ENCODE data around the gene ZSCAN10. TPM values are rescaled to one million over a fixed set of nuclear protein-coding genes. Genes with fewer than 3 reads are reported as not detected.

Gene ZSCAN10
- total and polyA plus RNA-seq, 2 of the 13 experiments (the other 11 are each of a cell fraction or from before 2014, with no cell fraction given) = not detected

GRCh38 chr16:3074860-3075522, 24.1 kb downstream of the ZSCAN10 start:
- Histone ChIP-seq H2AFZ (ENCODE audit: low read length) (no peak overlapping the region), H3K27me3 (ENCODE audit: control insufficient read depth in 1 of 2, insufficient read depth in 2 of 2, low read length in 2 of 2) (peaks cover 2 to 16% of the 10 kb centered on the region in 2 experiments; a peak in 3 of 5 replicates), H3K9me3 (ENCODE audit: low read length) (no peaks in the 10 kb centered on the region), H3K27ac (ENCODE audit: extremely low read length, insufficient read depth, low read length) (no peak overlapping the region), H3K4me1 (ENCODE audit: insufficient read depth, low read length) (peaks cover 9% of the 10 kb centered on the region), H3K36me3 (replicated peaks in 1 of 2; ENCODE audit: control insufficient read depth in 1 of 2, insufficient read depth in 2 of 2, low read length in 2 of 2) (no peaks in the 10 kb centered on the region), H3K4me2 (ENCODE audit: low read depth, low read length) (no peak overlapping the region; the same call in 1 of the 2 replicates), H3K4me3 (replicated peaks in 1 of 3; ENCODE audit: insufficient read depth in 1 of 3, low read depth in 2 of 3, low read length in 3 of 3) (no peak overlapping the region), H4K20me1 (ENCODE audit: insufficient read depth, low read length) (no peaks in the 10 kb centered on the region), H3K79me2 (ENCODE audit: insufficient read depth, low read length) (no peaks in the 10 kb centered on the region), H3K9ac (ENCODE audit: insufficient read depth, low read depth, low read length) (no peak overlapping the region)
- TF ChIP-seq ZNF629 (CRISPR knock-in tag; conservative IDR thresholded peaks at IDR 0.05) (peak; percentile 37; the same call in 1 of the 2 replicates), ZNF556 (CRISPR knock-in tag; IDR thresholded peaks at IDR 0.05; ENCODE audit: borderline replicate concordance) (no peak), ASH2L (IDR thresholded peaks at IDR 0.05; ENCODE audit: insufficient read length, low read depth, low read length) (no peak), ZNF3 (CRISPR knock-in tag; IDR thresholded peaks at IDR 0.05) (no peak), SYNCRIP (IDR thresholded peaks at IDR 0.05; ENCODE audit: insufficient read depth, low read depth, low read length) (no peak), SAP130 (CRISPR knock-in tag; IDR thresholded peaks at IDR 0.05; ENCODE audit: low read depth) (no peak), ZBTB38 (CRISPR knock-in tag; IDR thresholded peaks at IDR 0.05) (no peak)
- CTCF ChIA-PET (ENCODE audit: low intra/inter-chr PET ratio, low total read pairs) = no interaction called here
- WGBS (ENCODE audit: low lambda C conversion rate) = 18% methylated on average over 8 of the region's 9 CpGs
- FAIRE-seq = no peak
- in situ Hi-C loops (cut with HindIII; ENCODE audit: extremely low pct_ligation_motif_present, low pct_unique_long_range_greater_than_20kb) = no loop called here
- no peak for DNase-seq (ENCODE audit: low spot score)
- no peak for ATAC-seq
- POLR2A ChIA-PET = interaction anchor here (3.0 to 3.8 kb wide), 2 partner anchors 10 to 12 kb away, joined by 8 to 20 read pairs; partner anchors contain the start of gene IL32
- intact Hi-C loops (cut with micrococcal nuclease; ENCODE audit: unreplicated experiment) = no loop called here
- no TSS peak for BruUV-seq (replicated peaks)

DNA sequence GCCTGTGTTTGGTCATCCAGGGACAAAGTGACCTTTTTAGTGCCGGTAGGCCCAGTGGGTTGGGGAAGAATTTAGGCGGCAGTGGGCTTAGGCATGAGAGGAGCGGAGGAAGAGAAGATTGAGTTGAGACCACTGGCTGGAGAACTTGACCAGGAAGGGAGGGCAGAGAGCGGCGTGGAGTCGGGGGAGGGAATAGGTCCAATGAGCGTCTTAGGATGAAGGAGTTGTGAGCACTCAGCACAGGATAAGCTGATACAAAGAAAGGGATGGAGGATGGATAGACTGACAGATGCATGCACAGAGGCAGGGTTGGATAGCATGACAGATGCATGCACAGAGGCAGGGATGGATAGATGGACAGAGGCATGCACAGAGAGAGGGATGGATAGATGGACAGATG, 25.6 kb downstream of the ZSCAN10 start:
- BruUV-seq (replicated peaks) = no TSS peak
- Histone ChIP-seq H3K4me3 (replicated peaks in 1 of 3; ENCODE audit: insufficient read depth in 1 of 3, low read depth in 2 of 3, low read length in 3 of 3) (no peak overlapping the region), H3K9ac (ENCODE audit: insufficient read depth, low read depth, low read length) (no peak overlapping the region), H3K36me3 (replicated peaks in 1 of 2; ENCODE audit: control insufficient read depth in 1 of 2, insufficient read depth in 2 of 2, low read length in 2 of 2) (peaks cover 2% of the 10 kb centered on the region in 2 experiments; a peak in 1 of 5 replicates), H3K27ac (ENCODE audit: extremely low read length, insufficient read depth, low read length) (no peak overlapping the region), H3K27me3 (ENCODE audit: control insufficient read depth in 1 of 2, insufficient read depth in 2 of 2, low read length in 2 of 2) (peaks cover 2 to 13% of the 10 kb centered on the region in 2 experiments; a peak in 3 of 5 replicates), H3K79me2 (ENCODE audit: insufficient read depth, low read length) (no peaks in the 10 kb centered on the region), H3K4me2 (ENCODE audit: low read depth, low read length) (no peak overlapping the region), H3K9me3 (ENCODE audit: low read length) (no peaks in the 10 kb centered on the region), H4K20me1 (ENCODE audit: insufficient read depth, low read length) (no peaks in the 10 kb centered on the region), H2AFZ (ENCODE audit: low read length) (no peak overlapping the region), H3K4me1 (ENCODE audit: insufficient read depth, low read length) (peaks cover 9% of the 10 kb centered on the region)
- no peak for TF ChIP-seq CBX2 (IDR thresholded peaks at IDR 0.05; ENCODE audit: low read depth, low read length)
- TF ChIP-seq CBX2 (CRISPR knock-in tag; IDR thresholded peaks at IDR 0.05; ENCODE audit: low read depth) = no peak
- no peak for TF ChIP-seq RARA (CRISPR knock-in tag; IDR thresholded peaks at IDR 0.05)
- no peak for TF ChIP-seq ZNF572 (CRISPR knock-in tag; IDR thresholded peaks at IDR 0.05)
- no peak for TF ChIP-seq ZNF674 (CRISPR knock-in tag; IDR thresholded peaks at IDR 0.05; ENCODE audit: low read depth)
- no peak for TF ChIP-seq ARHGAP35 (CRISPR knock-in tag; IDR thresholded peaks at IDR 0.05; ENCODE audit: borderline replicate concordance)
- TF ChIP-seq MXD3 (CRISPR knock-in tag; IDR thresholded peaks at IDR 0.05) = no peak
- no peak for TF ChIP-seq DR1 (CRISPR knock-in tag; IDR thresholded peaks at IDR 0.05)
- no peak for TF ChIP-seq SRSF9 (IDR thresholded peaks at IDR 0.05; ENCODE audit: borderline replicate concordance, insufficient read depth, low read depth, low read length, poor library complexity, severe bottlenecking)
- TF ChIP-seq ZNF350 (CRISPR knock-in tag; IDR thresholded peaks at IDR 0.05; ENCODE audit: borderline replicate concordance, low read depth) = no peak
- TF ChIP-seq MXI1 (IDR thresholded peaks at IDR 0.05; ENCODE audit: borderline replicate concordance, low read depth, low read length) = no peak
- DNase-seq (ENCODE audit: low spot score) (no peak), ATAC-seq (no peak), FAIRE-seq (no peak)
- in situ Hi-C loops (cut with HindIII; ENCODE audit: extremely low pct_ligation_motif_present, low pct_unique_long_range_greater_than_20kb) = no loop called here
- ChIA-PET POLR2A (interaction anchor here (3.8 kb wide), 1 partner anchor 8 kb away, joined by 20 read pairs; the partner anchor contains the start of gene IL32), CTCF (ENCODE audit: low intra/inter-chr PET ratio, low total read pairs) (no interaction called here)
- 45% methylated on average over 7 of the region's 7 CpGs for WGBS (ENCODE audit: low lambda C conversion rate)
- intact Hi-C loops (cut with micrococcal nuclease; ENCODE audit: unreplicated experiment) = no loop called here
